Middle frontal gyrus (tissue), 1 donor: Measurements from ENCODE around the gene FKBP8.
"Not testable (repeated sequence)": the region's sequence is repeated elsewhere in the genome, so short reads cannot be mapped to it uniquely, and the experiment has no call there.

Experiments used
- DNase-seq: peaks from one replicate; pipeline ENCODE4 v3.0.0-alpha.2; 2015; ENCODE audit warnings: low spot score; ENCODE audit errors: extremely low spot score

Gene FKBP8

DNA sequence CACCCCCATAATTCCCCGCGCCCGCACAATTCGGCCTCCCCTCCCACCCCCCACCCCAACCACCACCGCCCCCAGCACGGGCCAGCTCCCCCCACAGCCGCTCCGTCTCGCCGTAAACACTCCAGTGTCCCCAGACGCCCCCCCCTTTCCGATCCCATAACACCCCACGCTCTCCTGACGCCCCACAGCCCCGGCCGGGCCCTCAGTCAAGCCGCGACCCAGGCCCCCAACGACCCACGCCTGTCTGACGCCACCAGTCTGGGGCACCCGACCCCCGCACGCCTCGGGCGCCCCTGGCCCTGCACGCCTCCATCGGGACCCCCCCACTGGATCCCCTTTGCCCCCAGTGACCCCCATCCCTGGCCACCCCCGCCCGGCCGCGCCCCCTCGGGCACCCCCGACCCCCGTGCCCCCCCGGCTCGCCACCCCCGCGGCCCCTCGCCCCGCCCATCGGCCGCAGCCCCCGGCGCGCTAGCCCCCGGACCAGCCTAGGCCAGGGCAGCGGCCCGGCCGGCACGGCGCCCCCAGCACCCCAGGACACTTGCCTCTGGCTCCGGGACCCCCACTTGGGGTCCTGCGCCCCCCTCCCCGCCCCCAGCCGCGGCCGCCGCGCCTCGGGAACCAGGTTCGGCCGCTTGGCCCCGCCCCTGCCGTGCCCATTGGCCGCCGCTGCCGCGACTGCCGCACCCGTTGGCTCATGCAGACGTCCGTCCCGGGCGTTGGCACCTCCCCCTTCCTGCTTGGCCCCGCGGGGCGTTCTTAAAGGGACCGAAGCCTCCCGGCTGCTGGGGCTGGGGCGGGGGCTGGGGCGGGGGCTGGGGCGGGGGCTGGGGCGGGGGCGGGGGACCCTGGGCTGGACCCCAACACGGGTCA, at the start of gene FKBP8:
Gene FKBP8 (minus strand): TSS at position 633 of the 873 bp plus-strand sequence. CDS start 1,603 bp downstream, outside the sequence.
- DNase-seq: peak; percentile 88

GRCh38 chr19:18592732-18593131, 49.4 kb upstream of the FKBP8 start:
- not testable (repeated sequence) for DNase-seq

- DNase-seq: no peak
Observed at GRCh38 chr19:18591735-18592385, 48.5 kb upstream of the FKBP8 start.

GRCh38 chr19:18590273-18591272, 47.2 kb upstream of the FKBP8 start:
- DNase-seq: peak; percentile 85

- no peak for DNase-seq
Observed at GRCh38 chr19:18589380-18590272, 46.3 kb upstream of the FKBP8 start.

GRCh38 chr19:18588611-18589379, 45.4 kb upstream of the FKBP8 start, which contains the start of gene REX1BD:
Gene REX1BD, plus strand, starts transcription at chr19:18588798. Its CDS starts 4 bp downstream, at chr19:18588802.
- peak; percentile 51 for DNase-seq

- DNase-seq: no peak
Observed at GRCh38 chr19:18587962-18588610, 44.7 kb upstream of the FKBP8 start.

DNA sequence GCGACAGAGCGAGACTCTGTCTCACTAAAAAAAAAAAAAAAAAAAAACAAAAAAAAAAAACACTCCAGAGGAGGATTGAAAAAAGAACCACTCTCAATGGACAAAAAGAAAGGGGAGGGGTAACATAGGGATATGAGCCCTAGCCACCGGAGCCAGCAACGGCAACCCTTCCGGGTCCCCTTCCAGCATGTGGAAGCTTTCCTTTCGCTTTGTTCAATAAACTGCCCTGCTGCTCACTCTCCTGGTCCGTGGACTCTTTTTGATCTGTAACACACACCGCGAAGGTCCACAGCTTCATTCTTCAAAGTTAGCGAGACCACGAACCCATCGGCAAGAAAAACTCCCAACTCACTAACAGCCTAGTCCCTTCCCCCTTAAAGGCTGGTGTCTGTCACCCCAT, 44.2 kb upstream of the FKBP8 start:
- DNase-seq: no peak

- no peak for DNase-seq
Observed at GRCh38 chr19:18586306-18586705, 42.9 kb upstream of the FKBP8 start.

- no peak for DNase-seq
Observed at GRCh38 chr19:18580311-18580710, 36.9 kb upstream of the FKBP8 start.

DNA sequence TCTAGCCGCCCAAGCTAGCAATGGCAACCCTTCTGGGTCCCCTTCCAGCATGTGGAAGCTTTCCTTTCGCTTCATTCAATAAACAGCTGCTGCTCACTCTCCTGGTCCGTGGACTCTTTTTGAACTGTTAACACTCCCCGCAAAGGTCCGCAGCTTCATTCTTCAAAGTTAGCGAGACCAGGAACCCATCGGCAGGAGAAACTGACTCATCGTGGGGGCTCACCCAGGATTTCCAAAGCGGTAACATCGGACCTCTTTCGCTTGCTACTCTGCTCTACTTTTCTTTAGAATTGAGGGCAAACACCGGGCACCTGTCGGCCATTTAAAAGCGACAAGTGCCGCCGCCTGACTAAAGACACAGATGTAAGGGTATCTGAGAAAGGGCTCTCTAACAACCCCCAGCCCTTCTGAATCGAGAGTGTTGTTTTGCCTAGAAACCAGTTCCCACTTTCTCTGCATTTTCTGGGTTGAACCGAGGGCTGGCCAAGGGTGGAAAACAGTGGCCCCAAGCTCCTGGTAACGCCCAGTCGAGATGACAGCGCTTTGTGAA, 34.1 kb upstream of the FKBP8 start:
- DNase-seq: no peak

GRCh38 chr19:18576383-18576782, 33.0 kb upstream of the FKBP8 start:
- no peak for DNase-seq

- no peak for DNase-seq
Observed at GRCh38 chr19:18574691-18575291, 31.4 kb upstream of the FKBP8 start.

- peak; percentile 97 for DNase-seq
Observed at GRCh38 chr19:18571564-18572344, 28.4 kb upstream of the FKBP8 start, which contains the start of gene UBA52. Gene UBA52, plus strand, starts transcription at chr19:18571857. Its CDS starts 1,444 bp downstream, at chr19:18573301.

- DNase-seq: no peak
Observed at GRCh38 chr19:18568367-18568766, 25.0 kb upstream of the FKBP8 start.

DNA sequence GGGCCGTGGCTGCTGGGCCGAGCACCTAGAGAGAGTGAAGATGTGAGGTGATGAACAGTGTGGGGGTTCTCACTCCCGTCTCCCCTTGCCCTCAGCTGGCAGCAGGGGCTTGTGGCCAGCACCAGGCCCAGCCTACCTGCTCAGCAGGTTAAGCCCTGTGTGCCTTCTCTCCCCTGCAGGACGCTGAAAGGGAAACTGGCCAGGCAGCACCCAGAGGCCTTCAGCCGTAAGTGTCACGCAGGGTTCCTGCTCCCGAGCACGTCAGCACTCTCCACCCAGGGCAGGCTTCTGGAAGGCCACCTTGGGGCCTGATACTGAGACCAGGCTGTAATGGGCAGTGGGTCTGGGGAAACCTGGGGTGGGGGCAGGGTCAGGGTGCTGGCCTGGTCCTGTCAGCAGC, 23.6 kb upstream of the FKBP8 start:
- no peak for DNase-seq

GRCh38 chr19:18562086-18562485, 18.7 kb upstream of the FKBP8 start:
- DNase-seq: no peak
